GF-D8 (cell line): ENCODE data around the gene ANGPTL2.

ENCODE experiments used
- DNase-seq: peaks from one replicate; lab custom pipeline; 2025; lab: John Stamatoyannopoulos, UW

ANGPTL2 gene

DNA sequence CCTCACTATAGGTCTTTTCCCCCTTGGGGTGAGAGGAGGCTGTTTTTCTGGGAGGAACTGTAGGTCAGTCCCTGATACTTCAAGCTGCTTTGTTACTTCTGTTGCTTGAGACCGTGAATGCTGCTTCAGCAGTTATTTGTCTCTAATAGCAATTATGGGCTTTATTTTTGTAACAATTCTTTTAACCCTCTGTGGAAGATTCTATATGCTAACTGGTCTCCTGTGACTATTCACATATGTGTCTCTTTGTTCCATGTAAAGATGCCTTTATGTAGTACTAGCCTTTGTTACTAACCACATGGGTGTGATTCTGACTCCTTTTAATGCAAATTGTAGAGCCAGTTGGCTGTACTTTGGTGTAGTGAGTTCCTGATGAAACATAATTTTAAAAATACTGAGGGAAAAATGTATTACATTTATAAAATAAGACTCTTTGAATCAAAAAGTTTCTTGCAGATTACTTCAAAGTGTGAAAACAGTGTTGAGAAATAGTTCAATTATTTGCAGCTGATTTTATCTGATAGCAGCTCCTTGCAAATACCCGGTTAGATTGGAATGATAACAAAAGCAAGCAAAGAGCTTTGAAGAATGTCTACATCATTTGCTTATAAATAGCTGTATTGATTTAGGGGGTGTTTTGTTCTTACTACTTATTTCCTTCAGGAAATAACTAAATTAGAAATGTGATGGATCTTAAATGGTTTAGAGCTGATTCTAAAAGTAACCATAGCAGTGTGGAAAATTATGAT lies 46.6 kb downstream of the ANGPTL2 start:
- DNase-seq, result no peak

DNA sequence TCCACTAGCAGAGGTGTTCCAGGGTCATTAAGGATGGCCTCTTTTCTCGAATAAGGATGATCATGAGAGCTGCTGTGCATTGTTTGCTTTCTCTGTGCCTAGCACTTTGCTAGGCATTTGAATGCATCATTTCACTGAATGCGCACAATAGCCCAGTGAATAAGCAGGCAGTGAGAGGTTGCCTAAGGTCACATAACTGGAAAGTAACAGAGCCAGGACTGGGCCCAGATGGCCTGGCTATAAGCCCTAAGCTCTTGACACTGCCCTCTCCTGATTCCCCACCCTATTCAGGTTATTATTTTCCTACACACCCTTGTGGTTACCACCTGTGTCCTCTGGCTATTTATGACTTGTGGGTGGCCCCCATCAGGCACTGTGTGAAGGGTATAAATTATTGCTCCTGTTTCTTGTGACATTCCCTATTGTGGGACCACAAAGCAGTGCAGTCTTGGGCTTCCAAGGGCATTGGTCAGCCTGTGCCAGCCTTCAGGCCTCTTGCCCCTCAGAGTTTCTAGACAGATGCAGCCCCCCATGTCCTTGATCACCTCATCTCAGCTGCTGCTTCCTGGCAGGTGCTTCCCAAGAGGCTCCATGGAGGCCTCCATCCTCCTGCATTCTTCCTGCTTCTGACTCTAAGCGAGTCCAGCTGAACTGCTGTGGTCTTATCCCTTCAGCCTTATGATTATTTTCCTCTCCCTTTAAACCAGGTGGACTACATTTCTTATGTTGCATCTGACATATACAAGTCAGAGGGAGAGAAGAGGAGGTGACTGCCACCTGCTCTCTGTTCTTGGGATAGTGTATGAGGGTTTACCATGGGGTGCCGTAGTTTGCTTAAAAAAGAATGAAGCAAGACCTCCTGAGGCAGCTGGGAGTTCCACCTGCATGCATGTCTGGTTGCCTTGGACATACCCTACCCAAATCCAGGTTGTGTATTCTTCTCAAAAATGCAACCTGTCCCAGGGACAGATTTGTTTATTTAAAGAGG lies 47.6 kb downstream of the ANGPTL2 start:
- DNase-seq, result no peak

DNA sequence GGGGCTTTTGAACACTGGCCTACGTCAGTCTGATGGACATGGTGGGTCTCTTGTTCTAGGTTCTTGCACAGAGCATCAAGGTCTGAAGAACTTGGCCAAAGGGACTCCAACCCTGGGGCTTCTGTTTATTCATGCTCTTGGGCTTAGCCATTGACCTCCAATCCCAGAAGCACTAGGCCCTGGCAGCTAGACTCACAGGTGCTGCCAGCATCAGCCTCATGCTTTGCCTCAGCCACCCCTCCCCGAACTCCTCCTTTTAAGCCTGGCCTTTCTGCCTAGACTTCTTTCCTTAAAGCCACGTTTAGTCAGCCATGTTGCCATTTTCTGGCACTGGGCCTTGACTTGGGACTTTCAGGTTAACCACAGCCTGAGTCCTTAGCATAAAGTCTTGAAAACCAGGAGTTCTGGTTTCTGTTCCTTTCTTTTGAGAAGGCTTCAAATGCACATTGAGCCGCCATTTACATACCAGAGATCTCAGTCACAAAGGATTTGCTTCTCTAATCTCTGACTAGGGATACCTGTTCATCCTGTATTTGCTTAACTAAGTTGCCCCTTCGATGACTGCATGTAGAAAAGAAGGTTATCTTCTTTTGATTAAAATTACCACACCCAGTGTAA lies 54.7 kb downstream of the ANGPTL2 start:
- no peak for DNase-seq

DNA sequence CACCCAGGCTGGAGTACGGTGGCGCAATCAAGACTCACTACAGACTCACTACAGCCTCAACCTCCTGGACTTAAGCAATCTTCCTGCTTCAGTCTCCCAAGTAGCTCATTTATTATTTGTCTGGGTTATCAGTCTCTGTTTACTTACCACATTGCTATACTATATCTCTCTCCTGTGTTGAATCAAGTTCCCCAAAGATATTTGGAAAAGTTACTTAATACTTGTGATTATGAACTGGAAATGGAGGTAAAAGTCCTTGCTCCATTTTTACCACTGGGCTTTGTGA lies 55.6 kb downstream of the ANGPTL2 start:
- no peak for DNase-seq

DNA sequence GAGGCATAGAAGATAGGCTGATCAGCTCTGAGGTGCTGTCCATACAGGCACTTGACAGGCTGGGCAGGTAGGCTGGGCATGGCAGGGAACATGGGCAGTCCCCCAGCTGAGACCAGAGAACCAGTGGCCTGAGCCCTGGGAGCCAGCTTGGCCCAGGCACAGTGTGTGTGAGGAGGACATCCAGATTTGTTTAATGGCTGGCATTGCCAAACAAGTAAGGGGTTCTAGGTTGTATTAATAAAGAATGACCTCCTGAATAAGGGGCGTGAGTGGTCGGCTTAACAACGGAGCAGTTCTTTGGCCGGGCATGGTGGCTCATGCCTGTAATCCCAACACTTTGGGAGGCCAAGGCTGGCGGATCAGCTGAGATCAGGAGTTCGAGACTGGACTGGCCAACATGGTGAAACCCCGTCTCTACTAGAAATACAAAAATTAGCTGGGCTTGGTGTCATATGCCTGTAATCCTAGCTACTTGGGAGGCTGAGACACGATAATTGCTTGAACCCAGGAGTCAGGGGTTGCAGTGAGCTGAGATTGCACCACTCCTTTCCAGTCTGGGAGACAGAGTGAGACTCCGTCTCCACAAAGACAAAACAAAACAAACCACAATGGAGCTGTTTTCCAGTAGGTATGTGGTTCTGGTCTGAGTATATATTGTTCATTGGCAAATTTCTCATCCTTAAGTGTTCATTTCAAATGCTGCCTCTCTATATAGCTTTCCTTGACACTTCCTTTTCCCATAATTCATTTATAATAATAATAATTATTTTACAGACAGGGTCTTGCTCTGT lies 56.2 kb downstream of the ANGPTL2 start:
- DNase-seq, result no peak

DNA sequence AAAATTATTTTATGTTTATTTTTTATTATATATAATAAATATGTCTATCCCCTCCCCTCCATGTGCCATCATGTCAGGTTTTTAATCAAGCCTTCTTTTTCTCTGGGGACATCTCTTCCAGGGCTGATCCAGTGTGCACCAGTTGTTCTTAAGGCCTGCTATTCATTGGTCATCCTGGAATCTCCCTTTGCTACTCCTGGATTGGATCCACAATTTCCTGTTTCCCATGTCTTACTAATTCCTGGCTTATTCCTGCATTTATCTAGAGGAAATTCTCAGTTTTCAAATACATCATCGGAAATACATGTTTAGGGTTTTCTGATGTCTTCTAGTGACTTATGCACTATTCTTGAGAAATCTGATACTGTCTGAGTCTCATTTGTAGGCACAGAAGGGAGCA lies 56.8 kb downstream of the ANGPTL2 start:
- DNase-seq, result no peak

DNA sequence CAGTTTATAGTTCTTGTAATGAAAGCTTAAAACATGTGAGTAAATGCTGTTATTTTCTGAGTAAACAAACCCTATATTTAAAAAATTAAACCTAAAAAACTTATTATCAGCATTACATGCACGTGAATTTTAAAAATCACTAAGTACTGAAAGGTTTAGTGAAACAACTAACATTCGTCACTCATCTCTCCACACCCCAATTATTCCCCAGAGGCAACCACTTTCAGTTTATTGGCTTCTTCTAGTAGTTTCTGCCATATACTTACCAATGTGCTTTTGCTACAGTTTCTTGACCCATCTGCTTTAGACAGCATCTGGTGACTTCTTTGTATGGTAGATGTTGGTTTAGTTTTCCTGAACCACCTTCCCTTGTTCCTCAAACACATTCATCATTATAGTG lies 58.1 kb downstream of the ANGPTL2 start:
- DNase-seq, result no peak

DNA sequence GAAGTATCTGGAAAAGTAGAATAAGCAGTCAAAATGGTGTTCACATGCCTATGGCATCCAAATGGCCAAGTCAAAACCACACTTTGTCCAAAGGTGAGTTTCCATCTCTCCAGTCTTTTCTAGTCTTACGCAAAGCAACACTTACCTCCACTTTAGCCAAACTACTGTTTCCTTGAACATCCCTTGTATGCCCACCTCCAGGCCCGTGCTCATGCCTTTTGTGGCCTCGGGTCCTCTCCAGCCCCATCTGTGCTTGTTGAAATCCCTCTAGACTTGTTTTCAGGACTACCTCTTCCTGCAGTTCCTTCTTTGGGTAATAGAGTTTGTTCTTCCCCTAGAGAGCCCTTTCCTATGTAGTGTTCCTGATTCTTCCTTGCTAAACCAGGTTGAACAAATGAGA lies 61.0 kb downstream of the ANGPTL2 start:
- DNase-seq, result no peak

DNA sequence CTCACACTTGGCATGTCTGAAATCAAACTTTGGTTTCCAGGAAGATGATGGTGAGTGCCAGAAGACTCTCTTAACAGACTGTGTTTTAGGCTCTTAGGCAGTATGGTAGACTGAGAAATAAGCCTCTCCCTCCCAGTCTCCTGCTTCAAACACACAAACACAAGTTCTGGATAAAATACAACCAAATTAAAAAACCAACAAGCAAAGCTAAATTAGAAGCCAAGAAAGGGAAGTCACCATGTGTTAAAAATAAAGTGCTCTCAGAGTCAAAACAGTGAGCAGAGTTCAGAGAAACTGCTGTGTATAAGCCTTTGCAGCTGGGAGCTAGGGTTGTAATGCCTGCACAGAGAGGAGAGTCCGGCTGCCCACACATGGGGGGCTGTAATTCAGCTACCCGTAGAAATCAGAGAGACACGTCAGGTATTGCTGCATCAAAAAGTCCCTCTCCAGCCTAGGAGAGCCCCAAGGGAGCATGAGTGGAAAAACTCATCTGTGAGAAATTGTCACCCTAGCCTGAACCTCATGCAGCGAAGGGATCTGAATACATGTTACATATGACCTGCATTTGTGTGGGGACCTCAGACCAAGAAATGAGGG lies 62.6 kb downstream of the ANGPTL2 start:
- no peak for DNase-seq

DNA sequence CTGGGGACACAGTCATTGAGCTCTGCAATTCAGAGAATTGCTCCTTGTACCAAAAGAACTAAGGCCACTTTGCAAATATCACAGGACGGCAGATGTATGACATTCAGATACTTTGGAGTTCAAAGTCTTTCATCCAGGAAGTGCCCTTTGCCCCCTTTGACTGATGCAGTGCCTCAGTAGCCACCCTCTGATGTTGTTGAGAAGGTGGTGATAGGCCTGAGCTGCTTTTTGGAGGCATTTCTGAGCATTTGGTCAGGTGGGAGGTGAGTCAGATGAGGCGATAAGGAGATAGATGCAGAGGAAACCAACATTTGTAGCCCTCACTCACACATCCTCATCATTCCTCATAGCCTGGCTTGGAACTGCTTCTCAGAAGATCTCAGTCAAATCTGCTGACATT lies 63.4 kb downstream of the ANGPTL2 start:
- DNase-seq, result no peak

DNA sequence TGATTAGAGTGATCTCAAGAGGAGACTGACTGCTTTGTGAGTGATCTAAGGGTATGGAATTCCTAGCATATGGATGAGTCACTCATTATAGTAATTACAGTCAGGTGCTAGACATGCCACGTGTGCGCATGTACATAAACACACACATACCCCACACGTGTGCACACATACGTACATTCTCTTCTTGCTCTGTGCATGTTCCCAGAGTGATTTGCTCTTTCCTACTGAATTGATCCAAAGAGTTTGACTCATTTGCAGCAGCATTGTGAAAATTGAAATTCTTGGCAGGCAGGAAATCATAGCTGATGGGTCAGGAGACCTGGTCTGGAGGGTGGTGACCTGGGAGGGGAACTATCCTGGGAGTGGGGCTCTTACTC lies 63.8 kb downstream of the ANGPTL2 start:
- DNase-seq, result no peak

DNA sequence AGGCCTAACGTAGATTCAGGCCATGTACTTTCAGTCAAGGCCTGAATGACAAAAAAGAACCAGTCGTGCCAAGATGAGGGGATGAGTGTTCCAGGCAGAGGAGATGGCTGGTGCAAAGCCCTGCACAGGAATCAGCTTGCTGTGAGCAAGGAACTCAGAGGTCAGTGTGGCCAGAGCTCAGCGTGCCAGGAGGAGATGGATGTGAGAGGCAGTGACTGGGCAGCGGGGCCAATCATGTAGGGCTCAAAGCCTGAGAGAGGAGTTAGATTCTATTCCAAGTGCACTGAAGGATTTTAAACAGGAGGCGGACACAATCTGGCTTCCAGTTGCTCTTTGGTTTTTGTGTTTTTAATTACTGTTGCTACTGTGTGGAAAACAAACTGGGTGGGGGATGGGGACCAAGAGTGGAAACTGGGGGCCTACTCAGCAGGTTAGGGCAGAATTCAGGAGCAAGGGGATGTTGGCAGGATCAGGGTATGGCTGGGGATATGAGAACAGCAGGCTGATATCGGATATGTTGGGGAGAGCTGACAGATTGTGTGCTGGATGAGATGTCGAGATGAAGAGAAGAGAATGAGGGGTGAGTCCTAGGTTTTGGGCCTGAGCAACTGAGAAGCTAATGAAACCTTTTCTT lies 64.3 kb downstream of the ANGPTL2 start:
- DNase-seq, result no peak

DNA sequence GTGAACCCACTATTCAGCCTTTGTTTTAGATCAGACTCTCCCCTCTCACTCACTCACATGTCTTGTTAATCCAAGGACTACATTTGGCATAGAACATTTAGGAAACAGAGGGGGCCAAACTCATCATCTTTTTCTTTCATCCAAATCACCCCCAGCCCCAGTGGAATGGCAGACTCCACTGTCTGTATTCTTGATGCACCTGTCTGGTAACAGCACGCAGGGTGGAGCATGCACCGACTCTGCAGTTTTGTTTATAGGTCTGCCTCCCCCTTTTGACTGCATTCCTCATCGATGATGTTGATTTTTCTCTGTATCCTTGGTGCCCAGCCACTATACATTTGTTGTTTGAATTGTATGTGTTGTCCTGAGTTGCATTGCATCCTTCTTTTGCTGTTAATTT lies 66.0 kb downstream of the ANGPTL2 start:
- DNase-seq, result no peak

DNA sequence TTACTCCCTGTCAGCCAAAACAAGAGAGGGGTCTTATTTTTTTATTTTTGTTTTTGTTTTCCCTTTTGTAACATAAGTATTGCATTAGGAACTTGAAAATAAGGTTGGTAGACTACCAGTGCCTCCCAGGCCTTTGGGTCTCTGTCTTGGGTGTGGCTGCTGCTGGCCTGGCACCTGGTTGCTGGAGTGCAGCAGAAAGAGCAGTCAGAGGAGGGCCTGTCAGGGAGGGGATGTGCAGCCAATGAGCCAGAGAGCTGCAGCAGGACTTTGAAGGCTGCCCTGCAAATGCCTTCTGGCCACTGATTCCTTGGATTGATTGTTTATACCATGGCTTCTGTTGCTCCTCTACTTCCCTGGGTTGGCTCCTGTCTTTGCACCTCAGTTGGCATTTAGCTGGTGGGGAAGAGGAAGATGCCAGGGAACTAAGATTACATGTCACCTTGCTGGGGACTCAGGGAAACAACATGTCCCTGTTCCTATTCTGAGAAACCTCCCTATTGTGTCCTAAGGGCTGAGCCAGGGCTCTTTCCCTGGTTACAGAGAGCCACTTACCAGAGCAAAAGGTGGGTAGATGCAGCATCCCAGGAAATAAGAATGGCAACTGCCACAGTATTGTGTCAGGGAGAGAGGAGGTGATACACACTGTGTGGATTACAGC lies 66.6 kb downstream of the ANGPTL2 start:
- no peak for DNase-seq

DNA sequence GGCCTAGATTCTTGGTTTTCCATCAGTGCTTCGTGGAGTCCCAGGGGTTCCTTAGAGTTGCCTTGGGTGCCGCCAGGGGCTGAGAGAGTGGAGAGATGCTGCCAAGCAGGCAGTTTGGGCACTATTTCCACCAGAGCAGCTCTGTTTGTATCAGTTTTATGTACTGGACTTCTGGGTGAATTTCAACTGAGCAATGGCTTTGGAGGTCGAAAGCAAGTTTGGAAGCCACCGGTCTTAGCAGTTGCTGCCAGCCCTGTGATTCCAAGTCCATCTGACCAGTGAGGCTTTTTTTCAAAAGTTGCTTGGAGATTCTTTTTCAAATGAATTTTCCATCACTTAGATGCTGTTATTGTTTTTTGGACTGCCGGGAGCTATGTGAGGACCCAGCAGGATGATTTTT lies 68.5 kb downstream of the ANGPTL2 start:
- DNase-seq, result no peak

DNA sequence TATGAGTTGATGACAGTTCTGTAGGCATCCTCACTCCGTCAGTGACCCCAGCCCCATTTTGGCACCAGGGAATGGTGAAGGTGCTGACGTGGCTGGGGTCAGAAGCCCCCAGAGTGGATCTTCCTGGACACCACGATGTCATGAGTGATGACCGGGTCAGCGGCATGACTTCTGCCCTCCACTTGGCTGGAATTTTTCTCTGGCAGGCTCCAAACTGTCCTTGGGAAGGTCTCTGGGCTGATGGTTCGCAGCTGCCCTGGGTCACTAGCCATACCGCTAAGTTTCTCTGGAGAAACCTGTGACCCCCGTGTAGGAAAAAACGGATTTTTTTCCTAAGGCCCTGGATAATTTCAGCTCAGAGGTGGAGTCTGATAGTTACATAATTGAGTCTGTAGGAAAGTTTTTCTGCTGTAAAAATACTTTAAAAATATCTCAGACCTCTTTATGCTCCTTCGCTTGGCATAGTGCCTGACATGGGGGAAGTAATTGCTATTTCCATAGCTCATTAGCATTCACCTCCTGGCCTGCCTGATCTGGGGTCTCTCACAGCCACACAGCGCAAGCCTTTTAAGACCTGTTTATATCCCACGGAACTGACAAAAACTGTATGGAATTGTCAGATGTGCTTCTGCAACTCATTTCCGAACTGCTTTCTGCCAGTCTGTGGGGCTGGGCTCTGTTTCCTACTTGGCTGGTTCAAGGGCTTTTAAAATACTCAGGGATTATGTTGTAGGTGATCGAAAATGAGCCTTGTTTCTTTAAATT lies 69.2 kb downstream of the ANGPTL2 start:
- no peak for DNase-seq

DNA sequence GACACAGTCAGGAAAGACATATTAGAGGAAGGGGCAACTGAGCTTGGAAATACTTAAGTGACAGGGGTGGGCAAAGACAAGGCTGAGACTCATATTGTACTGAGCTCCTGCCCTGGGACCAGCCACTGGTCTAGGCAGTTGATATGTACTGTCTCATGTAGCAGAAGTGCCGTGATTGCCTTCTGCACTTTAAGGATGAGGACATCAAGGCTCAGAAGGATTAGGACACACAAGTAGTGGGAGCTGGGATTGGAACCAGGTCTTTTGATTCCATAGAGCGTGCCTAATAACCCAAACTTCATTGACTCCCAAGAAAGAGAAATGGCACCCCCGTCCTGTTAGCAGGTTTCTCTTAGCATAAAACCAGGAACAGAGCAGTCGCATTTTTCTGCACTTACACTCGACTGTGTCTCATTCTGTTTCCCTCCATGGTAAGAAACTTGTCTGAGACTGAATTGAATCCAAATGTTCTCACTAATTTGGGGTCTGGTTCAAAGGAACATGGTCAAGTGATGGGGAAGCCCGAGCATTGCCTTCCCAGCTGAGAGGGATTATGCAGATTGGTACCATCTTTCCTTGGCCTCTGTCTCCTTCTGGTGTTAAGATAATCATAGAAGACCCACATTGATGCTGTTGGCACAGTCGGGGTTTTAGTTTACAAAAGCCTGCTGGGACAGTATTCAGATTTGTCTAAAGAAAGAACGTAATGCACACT lies 70.4 kb downstream of the ANGPTL2 start:
- DNase-seq, result no peak

DNA sequence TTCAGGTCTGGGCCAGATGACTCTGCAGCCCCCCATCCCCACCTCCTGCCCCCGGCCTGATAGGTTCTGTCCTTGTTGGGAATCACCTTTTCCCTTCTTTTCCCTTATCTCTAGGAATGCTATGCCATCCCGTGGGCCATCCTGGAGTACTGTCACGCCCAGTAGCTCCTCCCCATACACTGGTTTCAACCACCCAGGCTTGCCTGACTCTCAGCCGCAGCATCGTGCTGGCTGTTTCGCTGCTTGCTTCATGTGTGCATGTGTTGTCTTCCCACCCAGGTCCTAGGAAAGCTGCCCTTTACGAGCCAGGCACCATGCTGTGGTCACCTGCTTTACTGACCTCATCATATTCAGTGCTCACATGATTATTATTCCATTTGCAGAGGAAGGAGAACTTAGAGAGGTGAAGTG lies 71.8 kb downstream of the ANGPTL2 start:
- no peak for DNase-seq

DNA sequence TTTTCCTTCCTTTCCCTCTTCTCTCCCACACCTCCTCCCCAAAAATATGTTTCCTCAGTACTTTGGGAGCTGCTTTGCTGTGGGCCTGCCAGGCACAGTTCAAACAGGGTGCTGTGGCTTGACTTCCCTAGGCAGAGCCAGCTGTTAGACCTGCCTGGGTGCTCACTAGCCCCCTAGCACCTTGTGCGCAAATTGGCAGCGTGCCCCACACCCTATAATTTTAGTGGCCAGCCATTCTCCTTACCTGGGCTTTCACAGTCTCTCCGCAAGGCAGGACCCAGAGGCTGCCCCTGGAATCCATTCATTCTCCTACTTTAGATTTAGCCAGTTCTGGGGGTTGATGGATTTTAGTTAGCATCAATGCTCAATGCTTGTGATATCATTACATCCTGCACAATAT lies 72.3 kb downstream of the ANGPTL2 start:
- DNase-seq, result no peak
